HK-2 (cell line): ENCODE data around the gene BMF.

ENCODE experiments used
- DNase-seq: peaks from one replicate; pipeline ENCODE4 v3.0.0-alpha.2; 2018; ENCODE audit not compliant: unreplicated experiment

The BMF gene

DNA sequence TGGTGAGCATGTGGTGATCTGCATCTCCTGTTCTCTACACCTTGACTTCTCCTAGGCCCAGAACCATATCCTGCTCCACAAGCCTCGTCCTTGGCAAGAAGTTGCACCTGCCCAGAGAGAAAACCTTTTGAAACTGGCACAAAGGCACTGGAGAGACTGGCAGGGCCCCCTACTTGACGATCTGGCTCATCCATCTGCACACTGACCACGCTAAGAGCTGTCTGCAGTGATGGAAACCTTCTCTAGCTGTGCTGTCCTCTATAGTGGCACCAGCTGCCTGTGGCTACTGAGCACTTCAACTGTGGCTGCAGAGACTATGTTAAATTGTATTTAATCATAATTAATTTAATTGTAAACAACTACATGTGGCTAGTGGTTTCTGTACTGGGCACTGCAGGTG lies 43.5 kb downstream of the BMF start:
- DNase-seq, result no peak

DNA sequence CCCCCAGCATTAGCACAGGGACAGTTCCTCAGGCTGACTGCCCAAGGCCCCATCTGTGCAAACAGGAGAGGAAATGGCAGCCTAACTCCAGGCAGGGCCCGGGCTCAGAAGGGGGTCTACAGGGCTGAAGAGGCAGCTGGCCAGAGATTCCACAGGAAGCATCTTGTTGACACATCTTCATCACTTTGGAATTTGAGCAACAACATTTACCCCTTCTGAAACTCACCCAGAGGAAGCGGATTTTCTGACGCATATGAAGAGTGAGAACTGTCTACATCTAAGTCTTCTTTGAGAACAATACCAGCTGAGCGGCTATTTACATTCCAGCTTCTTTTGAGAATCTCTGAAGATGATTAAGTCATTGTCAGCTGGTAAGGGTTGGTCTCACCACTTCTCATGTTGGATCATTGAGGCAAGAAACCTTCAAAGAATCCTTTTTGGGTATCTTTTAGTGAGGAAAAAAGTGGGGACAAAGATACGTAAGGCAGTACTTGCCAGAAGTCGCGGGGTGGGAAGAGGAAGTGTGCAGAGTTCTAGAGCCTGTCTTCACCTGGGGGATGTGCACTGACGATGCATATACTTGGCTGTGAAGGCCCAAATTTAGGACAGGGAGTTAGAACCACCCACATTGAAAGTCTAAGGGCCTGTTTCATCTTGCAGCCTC lies 44.3 kb downstream of the BMF start:
- no peak for DNase-seq

DNA sequence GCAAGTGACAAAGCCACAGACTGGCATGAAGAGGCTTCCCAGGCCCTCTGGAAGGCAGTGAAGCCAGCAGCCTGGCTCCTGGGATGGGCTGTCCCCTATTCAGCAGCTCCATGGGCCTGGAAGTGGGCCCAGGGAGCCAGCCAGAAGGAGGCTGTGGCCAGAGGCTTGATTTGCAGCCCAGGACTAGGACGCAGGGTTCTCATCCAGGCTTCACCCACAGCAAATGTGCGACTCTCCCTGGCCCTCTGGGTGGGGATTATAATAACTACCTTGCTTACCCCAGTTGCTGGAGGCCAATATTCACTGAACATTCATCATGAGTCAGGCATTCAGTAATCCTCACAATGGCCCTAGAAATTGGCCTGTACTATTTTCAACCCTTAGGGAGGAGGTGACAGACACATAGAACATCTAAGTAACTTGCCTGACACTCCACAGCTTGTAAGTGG lies 45.1 kb downstream of the BMF start:
- DNase-seq, result no peak

DNA sequence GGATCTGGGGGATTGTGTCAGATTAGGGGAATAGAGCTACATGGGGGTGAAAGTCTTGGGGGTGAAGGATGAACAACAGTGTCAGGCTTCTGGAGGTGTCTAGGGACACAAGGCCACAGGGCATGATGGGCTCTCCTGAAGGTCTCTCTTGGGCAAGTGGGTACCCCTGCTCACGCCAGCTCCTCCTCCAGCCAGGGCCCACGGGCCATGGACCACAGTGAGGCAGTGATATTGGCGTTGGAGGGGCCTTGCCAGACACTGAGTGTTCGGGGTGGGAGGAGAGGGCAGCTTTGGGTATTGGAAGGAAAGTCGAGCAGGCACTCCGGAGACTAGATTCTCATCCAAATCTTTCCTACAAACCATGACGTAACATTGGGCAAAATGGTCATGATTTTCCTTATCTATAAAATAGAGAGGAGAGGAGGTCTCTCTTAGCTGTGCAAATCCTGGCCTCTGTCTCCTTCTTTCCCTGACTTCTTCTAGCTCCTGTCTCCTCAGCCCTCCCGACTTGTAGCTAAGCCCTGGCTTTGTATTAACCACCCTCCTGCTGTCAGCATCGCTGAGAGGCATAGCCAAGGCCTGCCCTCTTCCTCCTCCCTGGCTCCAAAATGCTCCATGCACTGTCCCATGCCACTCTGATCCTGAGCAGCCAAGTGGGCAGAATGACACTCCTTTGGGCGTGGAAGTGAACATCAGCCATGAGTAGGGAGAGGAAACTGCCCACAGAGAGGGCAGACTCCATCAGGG lies 45.7 kb downstream of the BMF start:
- no peak for DNase-seq

DNA sequence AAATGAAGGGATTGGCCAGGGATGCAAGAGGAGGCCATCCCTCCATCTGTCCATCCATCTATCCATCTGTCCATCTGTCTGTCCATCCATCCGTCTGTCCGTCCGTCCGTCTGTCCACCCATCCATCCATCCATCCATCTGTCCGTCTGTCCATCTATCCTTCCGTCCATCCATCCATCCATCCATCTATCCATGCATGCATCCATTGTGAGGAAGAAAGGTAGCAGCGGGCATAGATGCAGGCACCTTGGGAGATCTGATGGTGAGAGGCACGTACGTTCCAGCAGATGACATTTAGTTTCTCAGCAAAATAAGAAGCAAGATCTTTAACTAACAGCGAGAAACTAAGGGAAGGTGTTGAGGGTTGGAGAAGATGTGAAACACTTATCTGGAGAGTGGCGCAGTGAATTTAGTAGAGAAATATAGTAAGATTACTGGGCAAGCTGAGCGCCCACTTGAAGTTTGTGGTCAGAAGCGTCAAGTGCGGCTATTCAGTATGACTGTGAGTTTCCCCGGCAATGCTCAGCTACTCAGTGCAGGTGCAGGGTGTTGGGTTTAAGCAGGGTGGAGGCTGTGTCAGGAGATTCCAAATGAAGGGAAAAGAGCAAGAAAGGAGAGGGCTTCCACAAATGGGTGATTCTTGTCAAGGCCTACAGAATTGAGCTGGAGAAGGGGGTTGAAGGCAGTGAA lies 47.3 kb downstream of the BMF start:
- DNase-seq, result no peak

DNA sequence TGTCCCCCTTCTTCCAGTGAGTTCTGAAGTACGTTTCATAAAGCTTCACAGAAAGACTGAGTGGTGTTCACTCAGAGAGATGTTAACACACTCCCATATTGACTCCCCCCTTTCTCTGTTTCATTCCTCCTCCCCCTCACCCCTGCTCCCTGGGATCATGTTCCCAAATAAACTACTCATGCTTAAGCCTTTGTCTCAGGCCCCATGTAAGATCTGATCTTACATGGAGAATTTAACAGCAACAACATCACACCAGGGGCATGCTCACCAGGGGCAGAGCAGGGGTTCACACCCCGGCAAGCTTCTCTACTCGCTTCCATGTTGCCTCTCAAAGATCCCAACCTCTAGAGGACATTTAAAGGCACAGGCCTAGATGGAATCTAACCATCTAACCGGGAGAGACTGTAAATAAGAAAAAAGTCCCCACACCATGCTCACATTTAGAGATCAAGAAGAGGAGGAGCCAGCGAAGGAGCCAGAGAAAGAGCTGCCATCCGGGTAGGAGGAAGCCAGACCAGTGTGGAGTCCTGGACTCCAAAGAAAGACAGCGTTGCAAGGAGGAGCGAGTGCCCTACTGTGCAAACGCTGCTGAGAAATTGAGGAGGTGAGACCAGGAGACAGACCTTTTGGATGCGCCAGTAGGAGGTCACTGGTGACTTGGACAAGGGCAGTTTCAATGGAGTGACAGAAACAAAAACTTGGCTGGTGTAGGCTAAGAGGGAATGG lies 48.3 kb downstream of the BMF start:
- no peak for DNase-seq

DNA sequence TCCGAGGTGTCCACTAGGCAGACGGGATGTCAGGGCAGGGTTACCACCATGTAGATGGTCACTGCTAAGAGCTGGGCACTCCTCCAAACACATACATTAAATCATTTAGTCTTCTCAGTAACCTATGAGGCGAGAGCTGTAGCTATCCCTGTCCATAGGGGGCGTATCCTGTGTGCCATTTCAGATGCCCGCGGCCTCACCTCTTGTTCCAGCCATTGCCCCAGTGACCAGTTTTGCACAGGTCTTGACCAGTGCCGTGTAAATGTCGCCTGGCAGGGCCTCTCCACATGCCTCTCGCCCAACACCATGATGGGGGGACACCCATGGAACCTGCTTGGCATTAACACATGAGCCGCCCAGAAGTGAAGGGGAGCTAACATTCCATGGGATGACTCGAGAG lies 48.9 kb downstream of the BMF start:
- no peak for DNase-seq

DNA sequence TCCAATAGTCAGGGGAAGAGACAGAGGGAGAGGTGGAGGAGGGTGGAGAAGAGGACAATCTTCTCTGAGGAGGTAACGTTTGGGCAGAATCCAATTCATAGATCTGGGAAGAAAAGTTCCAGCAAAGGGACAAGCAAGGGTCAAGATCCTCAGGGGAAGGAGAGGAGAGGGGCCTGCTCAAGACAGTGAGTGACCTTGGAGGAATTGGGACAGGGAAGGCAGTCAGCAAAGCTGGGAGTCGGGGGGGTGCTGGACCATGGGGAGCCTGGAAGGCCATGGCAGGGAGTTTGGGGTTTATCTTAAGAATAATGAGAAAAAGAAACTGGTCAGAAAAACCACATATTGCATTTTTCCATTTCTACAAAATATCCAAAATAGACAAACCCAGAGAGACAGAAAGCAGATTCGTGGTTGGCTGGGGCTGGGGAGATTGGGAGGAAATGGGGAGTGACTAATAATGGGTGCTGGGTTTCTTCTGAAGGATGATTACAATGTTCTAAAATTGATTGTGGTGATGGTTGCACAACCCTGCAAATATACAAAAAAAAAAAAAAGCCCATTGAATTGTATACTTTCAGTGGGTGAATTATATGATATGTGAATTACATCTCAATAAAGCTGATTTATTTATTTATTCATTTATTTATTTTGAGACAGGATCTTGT lies 50.1 kb downstream of the BMF start:
- no peak for DNase-seq

DNA sequence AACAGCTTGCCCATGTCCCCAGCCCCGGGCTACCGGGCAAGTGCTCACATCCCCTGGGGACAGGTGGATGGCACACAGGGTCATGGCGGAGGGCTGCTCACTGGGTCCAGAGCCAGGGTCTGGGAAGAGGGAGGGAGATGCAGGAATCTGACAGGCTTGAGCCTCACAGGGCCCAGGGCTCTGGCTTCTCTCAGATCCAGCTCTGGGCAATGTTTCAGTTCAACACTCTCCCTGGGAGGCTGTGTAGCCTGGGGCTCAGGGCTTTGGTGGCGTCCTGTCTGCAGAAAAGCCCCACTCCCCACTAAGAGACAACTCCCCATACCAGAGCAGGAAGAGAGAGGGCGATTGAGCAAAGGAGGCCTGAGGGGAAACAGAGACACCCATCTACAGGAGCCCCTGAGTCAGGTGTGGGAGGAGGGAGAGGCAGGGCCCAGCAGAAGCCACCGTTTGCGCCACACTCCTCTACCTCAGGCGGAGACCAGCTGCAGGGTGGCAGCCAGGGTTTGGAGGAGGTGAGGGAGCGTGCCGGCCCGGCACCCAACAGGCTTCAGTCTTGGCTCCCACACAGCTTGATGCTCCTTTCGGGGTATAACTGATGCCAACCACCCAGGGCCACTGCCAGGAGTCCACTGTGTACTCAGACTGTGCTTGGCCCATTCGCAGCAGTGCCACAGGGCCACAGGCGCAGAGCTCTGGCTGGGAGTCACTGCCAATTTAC lies 52.9 kb downstream of the BMF start:
- DNase-seq, result no peak

DNA sequence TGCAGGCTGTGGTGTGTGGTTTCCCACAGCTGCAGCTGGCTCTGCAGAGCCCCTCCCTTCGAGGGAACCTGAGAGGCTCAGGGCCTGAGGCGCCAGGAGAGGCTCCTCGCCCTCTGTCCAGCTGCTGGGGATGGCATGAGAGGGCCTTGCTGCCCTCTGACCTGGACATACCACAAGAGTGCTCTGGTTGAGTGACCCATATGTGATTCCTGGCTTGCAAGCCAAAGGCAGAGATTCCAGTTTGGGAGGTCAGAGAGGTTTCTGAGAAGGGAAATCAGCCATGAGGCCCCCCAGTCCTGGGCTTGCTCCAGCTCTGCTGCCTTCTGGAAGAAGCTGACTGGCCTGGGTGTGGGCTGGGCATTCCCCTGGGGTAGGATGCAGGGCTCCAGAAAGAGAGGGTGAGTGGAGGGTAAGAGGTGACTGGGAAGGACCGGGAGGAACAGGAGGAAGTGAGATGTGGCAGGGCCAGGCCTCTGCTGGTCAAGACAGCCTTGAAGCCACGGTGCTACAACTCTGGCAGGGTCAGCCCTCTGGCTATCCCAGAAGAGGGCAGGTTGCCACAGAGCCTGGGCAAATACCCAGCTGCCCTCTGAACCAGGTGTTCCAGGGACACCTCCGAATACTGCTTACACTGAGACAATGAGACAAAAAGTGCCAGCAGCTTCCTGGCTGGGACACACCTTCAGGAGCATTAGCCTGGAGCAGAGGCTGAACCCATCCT lies 53.7 kb downstream of the BMF start:
- no peak for DNase-seq

DNA sequence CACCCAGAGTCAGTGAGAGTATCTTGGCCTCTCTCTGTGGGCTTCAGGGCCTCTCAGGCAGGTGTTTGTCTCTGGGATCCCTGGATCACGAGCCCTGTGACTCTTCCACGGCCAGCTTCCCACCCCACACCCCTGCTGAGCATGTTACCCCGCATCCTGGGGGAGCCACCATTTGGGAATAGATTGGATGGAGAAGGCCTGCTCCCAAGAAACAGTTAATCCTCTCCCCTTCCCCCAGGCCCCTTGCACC lies 54.1 kb downstream of the BMF start:
- no peak for DNase-seq

DNA sequence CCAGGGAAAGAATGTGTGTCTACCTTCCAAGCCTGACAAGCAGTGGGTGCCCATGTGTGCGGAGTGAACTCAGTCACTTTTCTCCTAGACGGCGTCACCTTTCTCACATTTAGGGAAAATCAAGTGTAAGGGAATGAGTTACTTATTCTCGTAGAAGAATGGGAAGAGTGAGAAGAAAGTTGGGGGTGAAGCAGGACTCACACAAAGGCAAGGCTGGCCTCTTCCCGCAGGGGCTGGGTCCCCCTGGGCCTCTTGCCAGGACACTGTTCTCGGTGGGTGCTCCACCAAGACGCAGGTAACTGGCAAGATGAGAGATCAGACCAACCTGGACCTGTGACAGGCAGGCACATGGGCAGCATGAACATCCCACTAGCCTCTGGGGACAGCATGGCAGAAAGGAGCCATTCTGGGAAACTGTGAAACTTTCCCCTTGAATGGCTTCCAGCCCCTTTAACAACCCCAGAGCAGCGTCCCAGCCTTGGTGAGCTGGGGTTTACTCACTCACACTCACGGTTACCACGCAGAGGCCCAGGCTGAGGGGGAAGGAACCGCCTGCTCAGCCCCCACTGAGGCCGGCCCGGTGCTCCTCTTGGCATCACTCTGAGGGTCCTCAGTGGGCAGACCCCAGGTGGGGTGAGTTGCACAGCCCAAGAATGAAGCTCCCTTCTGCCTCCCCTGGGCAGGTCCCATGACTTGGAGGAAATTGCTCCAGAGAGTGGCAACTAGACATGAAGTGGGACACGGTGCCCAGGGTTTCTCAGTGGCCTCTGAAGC lies 54.7 kb downstream of the BMF start:
- DNase-seq, result no peak

DNA sequence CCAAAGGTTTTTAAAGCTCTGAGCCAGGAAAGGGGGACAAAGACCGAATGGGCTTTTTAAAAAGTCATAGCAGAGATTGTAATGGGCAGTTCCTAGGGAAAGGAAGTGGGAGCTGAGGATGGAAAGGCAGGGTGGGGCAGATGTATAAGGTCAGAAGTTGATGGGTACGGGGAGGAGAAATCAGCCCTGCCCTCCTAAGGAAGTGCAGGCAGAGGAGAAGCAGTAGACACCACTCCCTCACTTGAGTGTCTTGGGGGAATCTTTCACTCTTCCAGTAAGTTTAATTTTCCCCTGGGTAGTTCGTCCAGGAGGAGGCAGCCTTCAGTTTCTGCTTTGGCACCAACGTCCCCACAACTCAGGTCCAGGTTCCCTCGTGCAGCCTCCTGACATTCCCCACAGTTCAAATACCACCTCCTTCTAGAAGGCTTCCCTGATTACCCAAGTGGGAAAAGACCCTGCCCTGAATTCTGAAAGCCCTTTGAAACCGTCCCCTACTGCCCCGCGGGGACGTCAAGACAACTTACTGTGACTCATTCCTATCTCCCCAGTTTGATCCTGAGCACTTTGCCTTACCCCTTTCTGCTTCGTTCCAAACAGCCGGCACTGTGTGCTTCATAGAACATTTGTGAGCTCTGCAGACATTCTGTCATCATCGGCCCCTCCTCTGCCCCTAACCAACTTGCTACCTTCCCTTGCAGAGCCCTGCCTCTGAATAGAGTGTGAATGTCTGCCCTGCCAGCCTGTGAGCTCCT lies 55.4 kb downstream of the BMF start:
- no peak for DNase-seq

DNA sequence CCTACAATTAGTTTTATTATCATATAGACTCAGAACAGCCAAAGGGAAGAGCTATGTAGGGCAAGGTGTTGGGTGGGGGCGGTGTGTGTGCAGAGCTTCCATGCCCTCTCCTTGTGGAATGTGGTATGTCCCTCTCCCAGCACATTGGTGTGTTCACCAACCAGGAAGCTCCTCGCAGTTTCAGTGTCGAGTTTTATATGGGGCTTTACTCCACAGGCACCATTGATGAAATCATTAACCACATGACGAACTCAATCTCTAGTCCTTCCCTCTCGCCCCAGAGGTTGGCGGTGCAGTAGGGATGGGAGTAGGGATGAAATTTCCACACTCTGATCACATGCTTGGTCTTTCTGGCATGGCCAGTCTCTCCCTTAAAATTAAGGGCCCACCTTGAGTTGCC lies 56.1 kb downstream of the BMF start:
- peak; percentile 44 for DNase-seq

DNA sequence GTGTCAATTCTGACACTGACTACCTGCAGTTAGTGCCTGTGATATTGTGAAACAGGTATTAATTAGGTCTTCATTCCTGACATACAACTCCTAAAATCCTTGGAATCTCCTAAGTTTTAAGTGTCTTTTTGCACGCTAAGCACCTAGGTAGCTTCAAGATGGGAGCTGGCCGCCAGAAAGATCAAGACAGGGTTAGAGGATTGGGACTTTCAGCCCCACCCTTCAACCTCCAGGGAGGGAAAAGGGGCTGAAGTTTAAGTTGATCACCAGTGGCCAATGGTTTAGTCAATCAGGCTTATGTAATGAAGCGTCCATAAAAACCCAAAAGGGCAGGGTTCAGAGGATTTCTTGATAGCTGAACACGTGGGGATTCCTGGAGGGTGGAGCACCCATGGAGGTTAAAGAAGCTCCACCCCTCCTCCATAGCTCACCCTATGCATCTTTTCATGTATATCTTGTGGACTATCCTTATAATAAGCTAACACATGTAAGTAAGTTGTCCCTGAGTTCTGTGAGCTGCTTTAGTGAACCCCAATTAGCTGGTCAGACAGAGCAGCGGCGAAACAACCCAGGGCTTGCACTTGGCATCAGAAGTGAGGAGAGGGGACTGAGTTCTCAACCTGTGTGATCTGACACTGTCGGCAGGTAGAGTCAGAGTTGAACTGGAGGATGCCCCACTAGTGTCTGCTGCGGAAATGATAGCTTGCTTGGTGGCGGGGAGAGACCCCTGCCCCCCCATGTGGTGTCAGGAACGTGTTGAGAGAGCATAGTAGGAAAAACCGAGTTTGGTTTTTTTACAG lies 56.9 kb downstream of the BMF start:
- no peak for DNase-seq

DNA sequence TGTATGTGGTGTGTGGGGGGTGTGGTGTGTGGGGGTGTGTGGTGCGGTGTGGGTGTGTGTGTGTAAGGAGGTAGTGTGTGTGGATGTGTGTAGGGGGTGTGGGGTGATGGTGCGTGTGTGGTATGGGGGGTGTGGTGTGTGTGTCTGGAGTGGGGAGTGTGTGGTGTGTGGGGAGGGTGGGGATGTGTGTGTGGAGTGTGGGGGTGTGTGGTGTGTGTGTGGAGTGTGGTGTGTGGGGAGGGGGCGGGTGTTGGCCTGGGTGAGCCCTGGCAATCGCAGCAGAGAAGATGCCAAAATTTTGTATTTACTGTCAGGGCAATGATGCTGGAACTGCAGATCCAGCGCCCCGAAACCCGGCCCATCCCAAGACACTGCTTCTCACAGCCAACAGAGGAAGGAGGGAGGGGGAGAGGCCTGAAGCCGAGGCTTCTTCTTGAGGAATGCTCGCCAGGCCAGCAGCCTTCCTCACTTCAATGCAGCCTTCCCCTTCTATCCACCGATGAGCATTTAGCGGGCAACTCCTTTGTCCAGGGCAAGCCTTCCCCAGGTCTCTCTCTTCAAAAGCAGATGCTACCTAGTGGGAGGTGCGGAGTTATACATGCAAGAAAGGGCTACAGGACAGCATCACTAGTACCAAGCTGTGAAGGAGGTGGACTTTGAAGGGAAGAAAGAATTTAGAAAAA lies 57.8 kb downstream of the BMF start:
- no peak for DNase-seq

DNA sequence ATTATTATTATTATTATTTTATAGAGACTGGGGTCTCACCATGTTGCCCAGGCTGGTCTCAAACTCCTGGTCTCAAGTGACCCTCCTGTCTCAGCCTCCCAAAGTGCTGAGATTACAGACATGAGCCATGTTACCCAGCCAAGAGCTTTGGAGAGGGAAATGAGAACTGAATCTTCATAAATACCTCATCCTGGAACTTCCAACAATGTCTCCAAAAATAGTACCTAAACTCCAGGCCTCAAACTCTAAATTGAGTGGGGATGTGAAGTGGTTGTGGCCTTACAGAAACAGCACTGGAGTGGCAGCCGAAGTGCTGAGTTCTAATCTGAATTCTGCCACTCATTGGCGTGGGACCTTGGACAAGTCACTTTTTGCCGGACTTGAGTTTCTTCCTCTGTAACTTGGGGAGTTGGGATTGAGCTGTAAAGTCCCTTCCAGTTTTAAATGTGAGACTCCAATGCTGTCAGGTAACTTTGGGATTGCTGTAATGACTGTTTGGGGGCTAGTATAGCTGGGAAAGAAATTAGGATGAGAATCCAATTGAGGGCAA lies 59.7 kb downstream of the BMF start:
- no peak for DNase-seq
